HepG2 (cell line): ENCODE results near the gene ZSWIM8. TPM values are rescaled to one million over a fixed set of nuclear protein-coding genes. Genes with fewer than 3 reads are reported as not detected.

ENCODE experiments used
- ATAC-seq: fragments of 200-7000 bp; cut with Tn5 transposase; 3 replicates; pipeline ENCODE4 v1.9.1; 2020; ENCODE audit warnings: mild to moderate bottlenecking, moderate library complexity
- BruUV-seq: library from RNA; stranded (reverse); fragments of 400-500 nt; replicated peaks from 2 replicates; lab custom pipeline; 2021; lab: Mats Ljungman, UMichigan
- CTCF ChIA-PET: fragments of 300-600 bp; formaldehyde crosslinking; extraction: SDS; loops from one replicate; lab custom pipeline; 2021; ENCODE audit warnings: low total read pairs, inconsistent platforms, low intra/inter-chr PET ratio; lab: Yijun Ruan, JAX
- POLR2A ChIA-PET: fragments of 350-600 bp; sonication (Branson Sonifier 250); formaldehyde crosslinking; loops from one replicate; lab custom pipeline; 2020; ENCODE audit warnings: antibody characterized with exemption, inconsistent platforms; lab: Yijun Ruan, JAX
- DNase-seq: peaks from one replicate; pipeline ENCODE4 v3.0.0-alpha.2; 2015; ENCODE audit warnings: low spot score
- FAIRE-seq: peaks from 3 replicates; lab custom pipeline; 2011; peaks lifted over from hg19 to GRCh38; lab: Jason Lieb, UNC
- H2AFZ ChIP-seq: one replicate; pipeline ENCODE4 v1.6.1; 2011; ENCODE audit warnings: low read length, inconsistent platforms
- H3K27ac ChIP-seq: fragments of 300-600 bp; 3 replicates; pipeline ENCODE4 v1.8.0; 2011; ENCODE audit warnings: mixed run types, mild to moderate bottlenecking, mixed read lengths, low read length, inconsistent platforms; ENCODE audit not compliant: insufficient read depth; ENCODE audit errors: extremely low read length
- H3K27me3 ChIP-seq, 2 experiments: fragments of 200-600 bp in 1 of 2; 2 replicates in 1 of 2; 3 replicates in 1 of 2; pipeline versions ENCODE4 v1.6.0 to v1.8.0; 2011; ENCODE audit warnings: low read length in 2 of 2, mild to moderate bottlenecking in 2 of 2, moderate library complexity in 2 of 2, inconsistent platforms in 1 of 2; ENCODE audit not compliant: insufficient read depth in 2 of 2, control insufficient read depth in 1 of 2
- H3K36me3 ChIP-seq, 2 experiments: fragments of 200-600 bp in 1 of 2; replicated peaks in 1 of 2; 2 replicates in 1 of 2; 3 replicates in 1 of 2; pipeline versions ENCODE4 v1.5.1 to v1.8.0; 2011; ENCODE audit warnings: low read length in 2 of 2, inconsistent platforms in 1 of 2; ENCODE audit not compliant: insufficient read depth in 2 of 2, control insufficient read depth in 1 of 2
- H3K4me1 ChIP-seq: 2 replicates; pipeline ENCODE4 v1.5.1; 2012; ENCODE audit warnings: low read length, inconsistent platforms; ENCODE audit not compliant: insufficient read depth
- H3K4me2 ChIP-seq: 2 replicates; pipeline ENCODE4 v1.6.0; 2011; ENCODE audit warnings: low read depth, low read length, inconsistent platforms
- H3K4me3 ChIP-seq, 3 experiments: fragments of 200-600 bp in 1 of 3; sonication (generic), shearing (Covaris generic) in 1 of 3; replicated peaks in 1 of 3; 2 replicates each; pipeline ENCODE4 v1.5.1; 2011 to 2016; ENCODE audit warnings: low read length in 3 of 3, inconsistent platforms in 2 of 3, low read depth in 2 of 3, mild to moderate bottlenecking in 2 of 3, control low read depth in 1 of 3, mixed read lengths in 1 of 3; ENCODE audit not compliant: insufficient read depth in 1 of 3
- H3K79me2 ChIP-seq: one replicate; pipeline ENCODE4 v1.6.1; 2011; ENCODE audit warnings: low read length, inconsistent platforms; ENCODE audit not compliant: insufficient read depth
- H3K9ac ChIP-seq: 2 replicates; pipeline ENCODE4 v1.6.0; 2011; ENCODE audit warnings: mild to moderate bottlenecking, low read depth, low read length, inconsistent platforms; ENCODE audit not compliant: insufficient read depth
- H3K9me3 ChIP-seq: 2 replicates; pipeline ENCODE4 v1.5.1; 2012; ENCODE audit warnings: mild to moderate bottlenecking, low read length
- H4K20me1 ChIP-seq: 2 replicates; pipeline ENCODE4 v1.6.0; 2011; ENCODE audit warnings: inconsistent platforms, mild to moderate bottlenecking, low read length, moderate library complexity; ENCODE audit not compliant: insufficient read depth
- GTF2F1 ChIP-seq: fragments of 150-350 bp; IDR thresholded peaks from 2 replicates; pipeline ENCODE4 v1.6.1; 2014; ENCODE audit warnings: low read length
- LBX2 ChIP-seq: sonication (generic); formaldehyde crosslinking; IDR thresholded peaks from 2 replicates; pipeline ENCODE4 v1.5.0; 2020; ENCODE audit warnings: missing genetic modification reagents, mild to moderate bottlenecking, borderline replicate concordance
- MIER2 ChIP-seq: IDR thresholded peaks from 2 replicates; pipeline ENCODE4 v1.6.1; 2016; ENCODE audit warnings: missing biosample characterization, missing genetic modification reagents
- MYC ChIP-seq: sonication (generic); formaldehyde crosslinking; IDR thresholded peaks from 2 replicates; pipeline ENCODE4 v1.9.0; 2021; ENCODE audit warnings: missing genetic modification reagents, borderline replicate concordance
- NR2F1 ChIP-seq, 2 experiments: fragments of 450-650 bp in 1 of 2; formaldehyde crosslinking in 1 of 2; IDR thresholded peaks; 2 replicates each; pipeline versions ENCODE4 v1.5.0 to v1.6.1; 2016 to 2020; ENCODE audit warnings: mild to moderate bottlenecking in 1 of 2, missing compliant biosample characterization in 1 of 2, missing genetic modification reagents in 1 of 2, moderate library complexity in 1 of 2
- POLR2AphosphoS5 ChIP-seq: IDR thresholded peaks from 2 replicates; pipeline ENCODE4 v1.6.1; 2012; ENCODE audit warnings: low read depth, low read length
- RBAK ChIP-seq: sonication (generic); formaldehyde crosslinking; IDR thresholded peaks from 2 replicates; pipeline ENCODE4 v1.5.1; 2020; ENCODE audit warnings: mild to moderate bottlenecking, missing genetic modification reagents
- SIN3A ChIP-seq: IDR thresholded peaks from 2 replicates; pipeline ENCODE4 v1.6.1; 2011; ENCODE audit warnings: low read depth, mild to moderate bottlenecking, control low read depth, low read length, borderline replicate concordance
- SIX4 ChIP-seq: sonication (generic); formaldehyde crosslinking; IDR thresholded peaks from 2 replicates; pipeline ENCODE4 v1.4.0; 2020; ENCODE audit warnings: missing genetic modification reagents
- SNRNP70 ChIP-seq: fragments of 200-400 bp; formaldehyde crosslinking; IDR thresholded peaks from 2 replicates; pipeline ENCODE4 v1.6.1; 2017; ENCODE audit warnings: mild to moderate bottlenecking, low read depth, low read length, moderate library complexity
- THAP7 ChIP-seq: sonication (generic); formaldehyde crosslinking; IDR thresholded peaks from 2 replicates; pipeline ENCODE4 v1.8.1; 2023; ENCODE audit warnings: mild to moderate bottlenecking, missing genetic modification reagents
- ZBTB34 ChIP-seq: sonication (generic); formaldehyde crosslinking; IDR thresholded peaks from 2 replicates; pipeline ENCODE4 v1.8.0; 2022; ENCODE audit warnings: mild to moderate bottlenecking, missing genetic modification reagents
- ZBTB49 ChIP-seq: sonication (generic); formaldehyde crosslinking; IDR thresholded peaks from 2 replicates; pipeline ENCODE4 v1.4.0; 2020; ENCODE audit warnings: missing genetic modification reagents, borderline replicate concordance
- ZMAT3 ChIP-seq: sonication (generic); formaldehyde crosslinking; conservative IDR thresholded peaks from 2 replicates; pipeline ENCODE4 v1.7.0; 2021; ENCODE audit warnings: missing genetic modification reagents
- ZNF441 ChIP-seq: sonication (generic); formaldehyde crosslinking; IDR thresholded peaks from 2 replicates; pipeline ENCODE4 v1.7.0; 2021; ENCODE audit warnings: missing genetic modification reagents, borderline replicate concordance
- WGBS: methylation state at CpG from one replicate; pipeline ENCODE4 v1.1.6; 2017; ENCODE audit warnings: low lambda C conversion rate; 5-methylcytosine and 5-hydroxymethylcytosine counted together
- in situ Hi-C: cut with HindIII; loops from 2 replicates; pipeline ENCODE4 v1.10.0; 2017; ENCODE audit warnings: low pct_unique_long_range_greater_than_20kb; ENCODE audit not compliant: extremely low pct_ligation_motif_present
- intact Hi-C: fragments of 100-400 bp; cut with micrococcal nuclease; formaldehyde crosslinking; loops from one replicate; pipeline ENCODE4 v1.10.0; 2022; ENCODE audit not compliant: unreplicated experiment
- polyA plus RNA-seq, 8 experiments: library from polyadenylated mRNA; depleted of rRNA in 3 of 8; stranded (reverse) in 7 of 8; unstranded in 1 of 8; fragments of >200 nt; fragmentation: Illumina TruSeq in 4 of 8; extraction: Trizol in 4 of 8; gene quantifications; 2 replicates each; pipeline versions ENCODE4 v1.2.1 to v1.2.3, GENCODE V29; 2011 to 2016; ENCODE audit warnings: low read depth in 4 of 8, missing spikeins in 1 of 8, mixed read lengths in 1 of 8; ENCODE audit not compliant: insufficient read depth in 1 of 8
- total RNA-seq, 5 experiments: library from RNA; depleted of rRNA; stranded (reverse); fragments of >200 nt; fragmentation: Illumina TruSeq; extraction: Trizol; gene quantifications; 2 replicates each; pipeline ENCODE4 v1.2.3, GENCODE V29; 2016; ENCODE audit warnings: low read depth in 1 of 5
- TF ChIP-seq, protein P1 (sequence below): fragments of 450-650 bp; IDR thresholded peaks from 2 replicates; pipeline ENCODE4 v1.6.1; 2017
- TF ChIP-seq, protein P2 (sequence below): IDR thresholded peaks from 2 replicates; pipeline ENCODE4 v1.6.1; 2016; ENCODE audit warnings: missing genetic modification reagents, missing compliant biosample characterization

Gene ZSWIM8
- total and polyA plus RNA-seq, 2 of the 13 experiments (the other 11 are each of a cell fraction or from before 2014, with no cell fraction given), result 39.9 to 98.2 TPM

DNA sequence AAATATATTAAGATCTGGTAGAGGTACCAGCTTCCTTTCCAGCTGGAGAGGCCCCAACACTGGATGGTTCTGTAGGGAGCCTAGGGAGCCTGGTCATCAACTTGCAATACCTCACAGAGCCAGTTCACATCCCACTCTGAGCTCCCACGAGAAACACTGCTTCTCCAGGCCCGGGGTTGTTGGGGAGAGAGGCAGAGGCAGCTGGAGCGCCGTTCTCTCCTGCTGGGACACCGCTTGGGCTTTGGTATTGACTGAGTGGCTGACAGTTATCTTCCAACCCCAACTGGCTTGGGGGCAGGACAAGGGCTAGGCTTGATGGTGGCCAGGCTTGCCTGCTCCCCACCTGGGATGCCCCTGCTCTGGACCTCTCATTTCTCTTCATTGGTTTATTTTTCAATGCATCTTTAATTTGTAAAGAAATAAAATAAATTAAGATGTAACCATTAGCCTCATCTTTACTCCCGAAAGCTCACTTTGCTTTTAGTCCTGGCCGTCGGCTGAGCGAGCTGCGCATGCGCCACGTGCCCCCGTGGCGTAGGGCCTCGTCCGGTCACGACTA is 13.6 kb upstream of the ZSWIM8 start:
- Histone ChIP-seq H3K9ac (peak overlapping the region; percentile 80), H2AFZ (no peak overlapping the region), H3K9me3 (no peaks in the 10 kb centered on the region), H3K4me2 (peak overlapping the region; percentile 95), H3K27me3 (no peaks in the 10 kb centered on the region; a peak in 1 of 5 replicates), H3K4me1 (peaks cover 22% of the 10 kb centered on the region), H3K79me2 (peaks cover 36% of the 10 kb centered on the region), H3K27ac (peak overlapping the region; percentile 77), H3K4me3 (peak overlapping the region; percentile 68 to 84 (median 77)), H3K36me3 (peaks cover 19 to 51% of the 10 kb centered on the region in 2 experiments), H4K20me1 (peaks cover 7% of the 10 kb centered on the region; the same call in 1 of the 2 replicates)
- POLR2A ChIA-PET, result interaction anchor here (0.9 to 3.3 kb wide), 6 partner anchors 10 to 68 kb away, joined by 3 to 31 read pairs (median 8); partner anchors contain the start of genes CHCHD1 and ZSWIM8
- CTCF ChIA-PET, result no interaction called here
- in situ Hi-C loops (no loop called here), intact Hi-C loops (loop anchor here (5.0 kb wide), 1 partner anchor 106 kb away; no protein-coding TSS in a partner anchor)
- BruUV-seq, result TSS peak; percentile 62
- peak; percentile 27 for DNase-seq
- 68% methylated on average over 12 of the region's 17 CpGs for WGBS
- no peak for FAIRE-seq
- ATAC-seq, result peak; percentile 37
- TF ChIP-seq MYC (CRISPR knock-in tag) (peak; percentile 4; the same call in 1 of the 2 replicates), ZBTB49 (no peak), SIX4 (CRISPR knock-in tag) (no peak), RBAK (CRISPR knock-in tag) (no peak), THAP7 (CRISPR knock-in tag) (0 out of 2 replicates have a peak, but pooled peaks have one; percentile 17), ZNF441 (CRISPR knock-in tag) (peak; percentile 39; the same call in 1 of the 2 replicates), NR2F1 (CRISPR knock-in tag; IDR thresholded peaks at IDR 0.05) (0 out of 4 replicates have a peak, but pooled peaks of 1 of the 2 experiments have one; percentile 7), ZBTB34 (CRISPR knock-in tag) (0 out of 2 replicates have a peak, but pooled peaks have one; percentile 36), SNRNP70 (no peak), MIER2 (CRISPR knock-in tag) (no peak), POLR2AphosphoS5 (peak; percentile 50), GTF2F1 (no peak), SIN3A (no peak), ZMAT3 (CRISPR knock-in tag) (0 out of 2 replicates have a peak, but pooled peaks have one; percentile 27), LBX2 (CRISPR knock-in tag) (no peak)
- TF ChIP-seq, protein P1, sequence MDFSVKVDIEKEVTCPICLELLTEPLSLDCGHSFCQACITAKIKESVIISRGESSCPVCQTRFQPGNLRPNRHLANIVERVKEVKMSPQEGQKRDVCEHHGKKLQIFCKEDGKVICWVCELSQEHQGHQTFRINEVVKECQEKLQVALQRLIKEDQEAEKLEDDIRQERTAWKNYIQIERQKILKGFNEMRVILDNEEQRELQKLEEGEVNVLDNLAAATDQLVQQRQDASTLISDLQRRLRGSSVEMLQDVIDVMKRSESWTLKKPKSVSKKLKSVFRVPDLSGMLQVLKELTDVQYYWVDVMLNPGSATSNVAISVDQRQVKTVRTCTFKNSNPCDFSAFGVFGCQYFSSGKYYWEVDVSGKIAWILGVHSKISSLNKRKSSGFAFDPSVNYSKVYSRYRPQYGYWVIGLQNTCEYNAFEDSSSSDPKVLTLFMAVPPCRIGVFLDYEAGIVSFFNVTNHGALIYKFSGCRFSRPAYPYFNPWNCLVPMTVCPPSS, result no peak
- TF ChIP-seq, protein P2, sequence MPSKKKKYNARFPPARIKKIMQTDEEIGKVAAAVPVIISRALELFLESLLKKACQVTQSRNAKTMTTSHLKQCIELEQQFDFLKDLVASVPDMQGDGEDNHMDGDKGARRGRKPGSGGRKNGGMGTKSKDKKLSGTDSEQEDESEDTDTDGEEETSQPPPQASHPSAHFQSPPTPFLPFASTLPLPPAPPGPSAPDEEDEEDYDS (CRISPR knock-in tag), result peak; percentile 36; the same call in 1 of the 2 replicates
